ENCODE results near the gene UGT1A8. TPM values are rescaled to one million over a fixed set of nuclear protein-coding genes. Genes with fewer than 3 reads are reported as not detected.

Gene UGT1A8
- total and polyA plus RNA-seq, 2 experiments from 2014 or later, result 0.45 TPM; not detected in 1

DNA sequence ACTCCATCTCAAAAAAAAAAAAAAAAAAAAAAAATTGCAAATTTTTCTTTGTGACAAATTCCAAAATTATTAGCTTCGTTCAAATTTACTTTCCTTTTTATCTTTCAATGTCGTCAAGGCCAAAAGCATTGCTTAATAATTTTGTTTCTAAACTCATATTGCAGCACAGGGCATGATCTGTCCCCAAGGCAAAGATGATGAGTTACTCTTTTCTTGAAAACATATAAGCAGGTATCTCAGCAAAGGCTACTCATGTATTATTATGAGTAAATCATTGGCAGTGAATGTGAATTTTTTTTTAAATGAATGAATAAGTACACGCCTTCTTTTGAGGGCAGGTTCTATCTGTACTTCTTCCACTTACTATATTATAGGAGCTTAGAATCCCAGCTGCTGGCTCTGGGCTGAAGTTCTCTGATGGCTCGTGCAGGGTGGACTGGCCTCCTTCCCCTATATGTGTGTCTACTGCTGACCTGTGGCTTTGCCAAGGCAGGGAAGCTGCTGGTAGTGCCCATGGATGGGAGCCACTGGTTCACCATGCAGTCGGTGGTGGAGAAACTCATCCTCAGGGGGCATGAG, 64.2 kb downstream of the UGT1A8 start, which contains the start of gene UGT1A7:
TSS of gene UGT1A7 (plus strand) at position 381 of the 579 bp plus-strand sequence. CDS start at position 418, 37 bp downstream.
- H3K9me2 ChIP-seq (ENCODE audit: insufficient read depth), result no peaks in the 10 kb centered on the region
- H3K36me3 Mint-ChIP-seq (ENCODE audit: low read depth), result no peaks in the 10 kb centered on the region
- no peaks in the 10 kb centered on the region for H3K36me3 ChIP-seq (ENCODE audit: insufficient read depth)
- ATAC-seq (no peak), DNase-seq (ENCODE audit: low spot score) (no peak)
- H3K4me3 ChIP-seq, result no peak within 1 kb of the TSS
- no peaks in the 10 kb centered on the region; the same call in 1 of the 2 replicates for H4K20me1 ChIP-seq (replicated peaks; ENCODE audit: insufficient read depth)
- no peaks in the 10 kb centered on the region for H3K4me1 ChIP-seq (ENCODE audit: insufficient read depth)
- no peak within 1 kb of the TSS for H2AFZ ChIP-seq
- no peaks in the 10 kb centered on the region for H3K4me1 Mint-ChIP-seq
- peaks cover 4% of the 10 kb centered on the region for H3K27me3 Mint-ChIP-seq (ENCODE audit: insufficient read depth, low read depth, poor library complexity)
- no peaks in the 10 kb centered on the region for H3F3A ChIP-seq (replicated peaks; ENCODE audit: low read depth)
- no peak within 1 kb of the TSS for H3K27ac ChIP-seq (ENCODE audit: low read depth)
- H3K27me3 ChIP-seq (ENCODE audit: insufficient read depth), result no peaks in the 10 kb centered on the region
- no peaks in the 10 kb centered on the region for H3K79me2 ChIP-seq (replicated peaks; ENCODE audit: insufficient read depth)
- no peak within 1 kb of the TSS for H3K4me2 ChIP-seq
- TF ChIP-seq, protein P1, sequence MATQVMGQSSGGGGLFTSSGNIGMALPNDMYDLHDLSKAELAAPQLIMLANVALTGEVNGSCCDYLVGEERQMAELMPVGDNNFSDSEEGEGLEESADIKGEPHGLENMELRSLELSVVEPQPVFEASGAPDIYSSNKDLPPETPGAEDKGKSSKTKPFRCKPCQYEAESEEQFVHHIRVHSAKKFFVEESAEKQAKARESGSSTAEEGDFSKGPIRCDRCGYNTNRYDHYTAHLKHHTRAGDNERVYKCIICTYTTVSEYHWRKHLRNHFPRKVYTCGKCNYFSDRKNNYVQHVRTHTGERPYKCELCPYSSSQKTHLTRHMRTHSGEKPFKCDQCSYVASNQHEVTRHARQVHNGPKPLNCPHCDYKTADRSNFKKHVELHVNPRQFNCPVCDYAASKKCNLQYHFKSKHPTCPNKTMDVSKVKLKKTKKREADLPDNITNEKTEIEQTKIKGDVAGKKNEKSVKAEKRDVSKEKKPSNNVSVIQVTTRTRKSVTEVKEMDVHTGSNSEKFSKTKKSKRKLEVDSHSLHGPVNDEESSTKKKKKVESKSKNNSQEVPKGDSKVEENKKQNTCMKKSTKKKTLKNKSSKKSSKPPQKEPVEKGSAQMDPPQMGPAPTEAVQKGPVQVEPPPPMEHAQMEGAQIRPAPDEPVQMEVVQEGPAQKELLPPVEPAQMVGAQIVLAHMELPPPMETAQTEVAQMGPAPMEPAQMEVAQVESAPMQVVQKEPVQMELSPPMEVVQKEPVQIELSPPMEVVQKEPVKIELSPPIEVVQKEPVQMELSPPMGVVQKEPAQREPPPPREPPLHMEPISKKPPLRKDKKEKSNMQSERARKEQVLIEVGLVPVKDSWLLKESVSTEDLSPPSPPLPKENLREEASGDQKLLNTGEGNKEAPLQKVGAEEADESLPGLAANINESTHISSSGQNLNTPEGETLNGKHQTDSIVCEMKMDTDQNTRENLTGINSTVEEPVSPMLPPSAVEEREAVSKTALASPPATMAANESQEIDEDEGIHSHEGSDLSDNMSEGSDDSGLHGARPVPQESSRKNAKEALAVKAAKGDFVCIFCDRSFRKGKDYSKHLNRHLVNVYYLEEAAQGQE (IDR thresholded peaks at IDR 0.05; ENCODE audit: unreplicated experiment), result no peak
- TF ChIP-seq, protein P2, sequence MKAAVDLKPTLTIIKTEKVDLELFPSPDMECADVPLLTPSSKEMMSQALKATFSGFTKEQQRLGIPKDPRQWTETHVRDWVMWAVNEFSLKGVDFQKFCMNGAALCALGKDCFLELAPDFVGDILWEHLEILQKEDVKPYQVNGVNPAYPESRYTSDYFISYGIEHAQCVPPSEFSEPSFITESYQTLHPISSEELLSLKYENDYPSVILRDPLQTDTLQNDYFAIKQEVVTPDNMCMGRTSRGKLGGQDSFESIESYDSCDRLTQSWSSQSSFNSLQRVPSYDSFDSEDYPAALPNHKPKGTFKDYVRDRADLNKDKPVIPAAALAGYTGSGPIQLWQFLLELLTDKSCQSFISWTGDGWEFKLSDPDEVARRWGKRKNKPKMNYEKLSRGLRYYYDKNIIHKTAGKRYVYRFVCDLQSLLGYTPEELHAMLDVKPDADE (IDR thresholded peaks at IDR 0.05), result no peak
- TF ChIP-seq ZNF114 (CRISPR knock-in tag; IDR thresholded peaks at IDR 0.05), result no peak
- no peak for TF ChIP-seq NANOG (IDR thresholded peaks at IDR 0.05; ENCODE audit: borderline replicate concordance)
- TF ChIP-seq STAT1 (IDR thresholded peaks at IDR 0.05; ENCODE audit: unreplicated experiment), result no peak
- no peak for TF ChIP-seq ZNF331 (CRISPR knock-in tag; IDR thresholded peaks at IDR 0.05; ENCODE audit: low read depth)
- TF ChIP-seq, protein P3, sequence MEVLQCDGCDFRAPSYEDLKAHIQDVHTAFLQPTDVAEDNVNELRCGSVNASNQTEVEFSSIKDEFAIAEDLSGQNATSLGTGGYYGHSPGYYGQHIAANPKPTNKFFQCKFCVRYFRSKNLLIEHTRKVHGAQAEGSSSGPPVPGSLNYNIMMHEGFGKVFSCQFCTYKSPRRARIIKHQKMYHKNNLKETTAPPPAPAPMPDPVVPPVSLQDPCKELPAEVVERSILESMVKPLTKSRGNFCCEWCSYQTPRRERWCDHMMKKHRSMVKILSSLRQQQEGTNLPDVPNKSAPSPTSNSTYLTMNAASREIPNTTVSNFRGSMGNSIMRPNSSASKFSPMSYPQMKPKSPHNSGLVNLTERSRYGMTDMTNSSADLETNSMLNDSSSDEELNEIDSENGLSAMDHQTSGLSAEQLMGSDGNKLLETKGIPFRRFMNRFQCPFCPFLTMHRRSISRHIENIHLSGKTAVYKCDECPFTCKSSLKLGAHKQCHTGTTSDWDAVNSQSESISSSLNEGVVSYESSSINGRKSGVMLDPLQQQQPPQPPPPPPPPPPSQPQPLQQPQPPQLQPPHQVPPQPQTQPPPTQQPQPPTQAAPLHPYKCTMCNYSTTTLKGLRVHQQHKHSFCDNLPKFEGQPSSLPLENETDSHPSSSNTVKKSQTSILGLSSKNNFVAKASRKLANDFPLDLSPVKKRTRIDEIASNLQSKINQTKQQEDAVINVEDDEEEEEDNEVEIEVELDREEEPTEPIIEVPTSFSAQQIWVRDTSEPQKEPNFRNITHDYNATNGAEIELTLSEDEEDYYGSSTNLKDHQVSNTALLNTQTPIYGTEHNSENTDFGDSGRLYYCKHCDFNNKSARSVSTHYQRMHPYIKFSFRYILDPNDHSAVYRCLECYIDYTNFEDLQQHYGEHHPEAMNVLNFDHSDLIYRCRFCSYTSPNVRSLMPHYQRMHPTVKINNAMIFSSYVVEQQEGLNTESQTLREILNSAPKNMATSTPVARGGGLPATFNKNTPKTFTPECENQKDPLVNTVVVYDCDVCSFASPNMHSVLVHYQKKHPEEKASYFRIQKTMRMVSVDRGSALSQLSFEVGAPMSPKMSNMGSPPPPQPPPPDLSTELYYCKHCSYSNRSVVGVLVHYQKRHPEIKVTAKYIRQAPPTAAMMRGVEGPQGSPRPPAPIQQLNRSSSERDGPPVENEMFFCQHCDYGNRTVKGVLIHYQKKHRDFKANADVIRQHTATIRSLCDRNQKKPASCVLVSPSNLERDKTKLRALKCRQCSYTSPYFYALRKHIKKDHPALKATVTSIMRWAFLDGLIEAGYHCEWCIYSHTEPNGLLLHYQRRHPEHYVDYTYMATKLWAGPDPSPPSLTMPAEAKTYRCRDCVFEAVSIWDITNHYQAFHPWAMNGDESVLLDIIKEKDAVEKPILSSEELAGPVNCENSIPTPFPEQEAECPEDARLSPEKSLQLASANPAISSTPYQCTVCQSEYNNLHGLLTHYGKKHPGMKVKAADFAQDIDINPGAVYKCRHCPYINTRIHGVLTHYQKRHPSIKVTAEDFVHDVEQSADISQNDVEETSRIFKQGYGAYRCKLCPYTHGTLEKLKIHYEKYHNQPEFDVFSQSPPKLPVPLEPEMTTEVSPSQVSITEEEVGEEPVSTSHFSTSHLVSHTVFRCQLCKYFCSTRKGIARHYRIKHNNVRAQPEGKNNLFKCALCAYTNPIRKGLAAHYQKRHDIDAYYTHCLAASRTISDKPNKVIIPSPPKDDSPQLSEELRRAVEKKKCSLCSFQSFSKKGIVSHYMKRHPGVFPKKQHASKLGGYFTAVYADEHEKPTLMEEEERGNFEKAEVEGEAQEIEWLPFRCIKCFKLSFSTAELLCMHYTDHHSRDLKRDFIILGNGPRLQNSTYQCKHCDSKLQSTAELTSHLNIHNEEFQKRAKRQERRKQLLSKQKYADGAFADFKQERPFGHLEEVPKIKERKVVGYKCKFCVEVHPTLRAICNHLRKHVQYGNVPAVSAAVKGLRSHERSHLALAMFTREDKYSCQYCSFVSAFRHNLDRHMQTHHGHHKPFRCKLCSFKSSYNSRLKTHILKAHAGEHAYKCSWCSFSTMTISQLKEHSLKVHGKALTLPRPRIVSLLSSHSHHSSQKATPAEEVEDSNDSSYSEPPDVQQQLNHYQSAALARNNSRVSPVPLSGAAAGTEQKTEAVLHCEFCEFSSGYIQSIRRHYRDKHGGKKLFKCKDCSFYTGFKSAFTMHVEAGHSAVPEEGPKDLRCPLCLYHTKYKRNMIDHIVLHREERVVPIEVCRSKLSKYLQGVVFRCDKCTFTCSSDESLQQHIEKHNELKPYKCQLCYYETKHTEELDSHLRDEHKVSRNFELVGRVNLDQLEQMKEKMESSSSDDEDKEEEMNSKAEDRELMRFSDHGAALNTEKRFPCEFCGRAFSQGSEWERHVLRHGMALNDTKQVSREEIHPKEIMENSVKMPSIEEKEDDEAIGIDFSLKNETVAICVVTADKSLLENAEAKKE (CRISPR knock-in tag; IDR thresholded peaks at IDR 0.05), result no peak
- TF ChIP-seq POLR2AphosphoS5 (IDR thresholded peaks at IDR 0.05; ENCODE audit: low read depth), result no peak
- no peak for TF ChIP-seq EZH2phosphoT487 (IDR thresholded peaks at IDR 0.05; ENCODE audit: unreplicated experiment)
- no peaks in the 10 kb centered on the region for H3K9me3 Mint-ChIP-seq
- no peak within 1 kb of the TSS for H3K4me3 Mint-ChIP-seq
- no peak within 1 kb of the TSS for H3K27ac Mint-ChIP-seq
